ENCODE results near the gene RPL11.

DNA sequence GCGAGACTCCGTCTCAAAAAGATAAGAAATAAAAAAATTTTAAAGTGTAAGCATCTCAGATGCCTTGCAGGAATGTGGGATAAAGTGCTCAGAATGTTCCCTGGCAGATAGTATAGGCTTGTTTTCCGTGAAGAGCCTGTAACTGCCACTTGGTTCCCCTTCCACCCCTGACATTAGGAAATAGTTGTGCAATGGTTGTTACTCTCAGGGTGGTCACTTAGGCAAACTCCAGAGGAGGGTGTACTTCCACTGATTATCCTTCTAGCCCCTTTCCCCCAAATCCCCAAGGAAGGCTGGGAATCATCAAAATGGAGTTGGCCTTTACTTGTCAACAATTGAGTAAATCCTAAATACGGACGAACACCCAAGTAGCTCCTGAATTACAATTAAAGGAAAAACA is 10.4 kb downstream of the RPL11 start:
- TF ChIP-seq, protein P1, sequence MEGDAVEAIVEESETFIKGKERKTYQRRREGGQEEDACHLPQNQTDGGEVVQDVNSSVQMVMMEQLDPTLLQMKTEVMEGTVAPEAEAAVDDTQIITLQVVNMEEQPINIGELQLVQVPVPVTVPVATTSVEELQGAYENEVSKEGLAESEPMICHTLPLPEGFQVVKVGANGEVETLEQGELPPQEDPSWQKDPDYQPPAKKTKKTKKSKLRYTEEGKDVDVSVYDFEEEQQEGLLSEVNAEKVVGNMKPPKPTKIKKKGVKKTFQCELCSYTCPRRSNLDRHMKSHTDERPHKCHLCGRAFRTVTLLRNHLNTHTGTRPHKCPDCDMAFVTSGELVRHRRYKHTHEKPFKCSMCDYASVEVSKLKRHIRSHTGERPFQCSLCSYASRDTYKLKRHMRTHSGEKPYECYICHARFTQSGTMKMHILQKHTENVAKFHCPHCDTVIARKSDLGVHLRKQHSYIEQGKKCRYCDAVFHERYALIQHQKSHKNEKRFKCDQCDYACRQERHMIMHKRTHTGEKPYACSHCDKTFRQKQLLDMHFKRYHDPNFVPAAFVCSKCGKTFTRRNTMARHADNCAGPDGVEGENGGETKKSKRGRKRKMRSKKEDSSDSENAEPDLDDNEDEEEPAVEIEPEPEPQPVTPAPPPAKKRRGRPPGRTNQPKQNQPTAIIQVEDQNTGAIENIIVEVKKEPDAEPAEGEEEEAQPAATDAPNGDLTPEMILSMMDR (IDR thresholded peaks at IDR 0.05; ENCODE audit: low read depth, low read length): no peak
- no peak for TF ChIP-seq POLR2A (IDR thresholded peaks at IDR 0.05; ENCODE audit: extremely low read depth, insufficient read length)
- TF ChIP-seq, protein P2, sequence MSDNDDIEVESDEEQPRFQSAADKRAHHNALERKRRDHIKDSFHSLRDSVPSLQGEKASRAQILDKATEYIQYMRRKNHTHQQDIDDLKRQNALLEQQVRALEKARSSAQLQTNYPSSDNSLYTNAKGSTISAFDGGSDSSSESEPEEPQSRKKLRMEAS (IDR thresholded peaks at IDR 0.05; ENCODE audit: low read depth, low read length): no peak
- TF ChIP-seq MYC (IDR thresholded peaks at IDR 0.05; ENCODE audit: low read depth, low read length): no peak

All from NB4 (cell line).